ENCODE measurements around the gene SWI5. TPM values are rescaled to one million over a fixed set of nuclear protein-coding genes. Genes with fewer than 3 reads are reported as not detected.

Gene SWI5
- total RNA-seq, 4 donors from 2014 or later: 18.5 to 50.2 (median 49.2) TPM

DNA sequence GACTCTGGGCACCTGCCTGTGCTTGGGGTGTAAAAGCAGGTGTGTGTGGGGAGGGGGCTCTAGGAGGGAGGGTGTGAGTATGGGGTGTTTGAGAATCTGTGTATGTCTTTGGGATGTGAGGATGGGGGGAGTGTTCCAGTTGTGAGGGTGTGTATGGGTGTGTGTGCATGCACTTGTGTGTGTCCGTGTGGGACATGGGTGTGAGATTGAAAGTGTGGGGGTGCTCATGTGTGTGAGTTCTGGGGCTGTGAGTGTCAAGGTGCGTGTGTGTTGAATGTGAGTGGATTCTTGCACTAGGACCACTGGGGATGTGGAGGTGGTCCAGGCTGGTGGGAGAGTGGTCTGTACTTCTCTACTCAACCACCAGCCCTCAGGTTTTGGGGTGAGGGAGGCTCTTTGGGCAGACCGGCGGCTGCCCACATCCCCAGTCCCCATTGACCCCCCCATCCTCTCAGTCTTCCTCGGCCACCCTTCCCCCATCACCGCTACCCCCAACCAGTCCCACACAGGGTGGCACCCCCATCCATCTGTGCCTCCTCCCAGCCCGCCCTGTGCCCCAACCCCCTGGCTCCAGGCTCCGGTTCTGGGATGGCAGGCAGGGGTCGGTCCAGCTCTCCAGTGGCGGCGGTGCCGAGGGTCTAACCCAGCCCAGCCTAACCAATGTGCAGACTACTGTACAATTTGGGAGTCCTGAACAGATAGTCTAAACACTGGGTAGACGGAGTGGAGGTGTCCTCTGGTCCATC is 31.8 kb upstream of the SWI5 start:
- WGBS, 2 donors: 73 to 83% methylated on average over 9 to 10 of the region's 13 CpGs
- intact Hi-C loops (cut with DNase I): no loop called here
- DNase-seq: no peak
- Histone ChIP-seq H3K4me3 (replicated peaks in 1 of 3) (peak overlapping the region in 1 of 3 donors; percentile 14), H3K27me3 (no peaks in the 10 kb centered on the region), H3K27ac (peak overlapping the region in 2 of 3 donors; percentile 37 to 41), H3K36me3 (no peaks in the 10 kb centered on the region), H3K4me1 (peaks cover 0 to 4% of the 10 kb centered on the region in 2 donors), H3K9me3 (no peaks in the 10 kb centered on the region)
- no peak for TF ChIP-seq POLR2A (IDR thresholded peaks at IDR 0.05)
- TF ChIP-seq, protein P1, sequence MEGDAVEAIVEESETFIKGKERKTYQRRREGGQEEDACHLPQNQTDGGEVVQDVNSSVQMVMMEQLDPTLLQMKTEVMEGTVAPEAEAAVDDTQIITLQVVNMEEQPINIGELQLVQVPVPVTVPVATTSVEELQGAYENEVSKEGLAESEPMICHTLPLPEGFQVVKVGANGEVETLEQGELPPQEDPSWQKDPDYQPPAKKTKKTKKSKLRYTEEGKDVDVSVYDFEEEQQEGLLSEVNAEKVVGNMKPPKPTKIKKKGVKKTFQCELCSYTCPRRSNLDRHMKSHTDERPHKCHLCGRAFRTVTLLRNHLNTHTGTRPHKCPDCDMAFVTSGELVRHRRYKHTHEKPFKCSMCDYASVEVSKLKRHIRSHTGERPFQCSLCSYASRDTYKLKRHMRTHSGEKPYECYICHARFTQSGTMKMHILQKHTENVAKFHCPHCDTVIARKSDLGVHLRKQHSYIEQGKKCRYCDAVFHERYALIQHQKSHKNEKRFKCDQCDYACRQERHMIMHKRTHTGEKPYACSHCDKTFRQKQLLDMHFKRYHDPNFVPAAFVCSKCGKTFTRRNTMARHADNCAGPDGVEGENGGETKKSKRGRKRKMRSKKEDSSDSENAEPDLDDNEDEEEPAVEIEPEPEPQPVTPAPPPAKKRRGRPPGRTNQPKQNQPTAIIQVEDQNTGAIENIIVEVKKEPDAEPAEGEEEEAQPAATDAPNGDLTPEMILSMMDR (IDR thresholded peaks at IDR 0.05): no peak

DNA sequence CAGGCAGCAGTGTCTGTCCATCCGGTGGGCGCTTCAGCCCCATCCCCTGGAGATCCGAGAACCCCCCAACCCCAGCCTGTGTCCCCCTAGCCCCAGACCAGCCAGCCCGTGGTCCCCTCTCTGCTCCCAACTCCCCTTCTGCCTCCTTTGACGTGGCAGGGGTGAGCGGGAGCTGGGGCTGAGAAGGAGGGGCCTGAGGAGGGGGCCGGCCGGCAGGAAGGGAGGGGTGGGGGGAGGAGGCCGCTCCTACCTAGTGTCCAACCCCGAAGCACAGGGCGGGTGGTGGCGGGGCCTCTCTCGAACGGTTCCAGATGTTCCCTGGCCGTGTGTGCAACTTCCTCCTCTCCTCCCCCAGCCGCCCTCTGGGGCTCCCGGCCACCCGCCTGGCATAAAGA is 31.2 kb upstream of the SWI5 start:
- DNase-seq: peak; percentile 29 to 35
- peaks cover 0 to 4% of the 10 kb centered on the region in 2 donors for H3K4me1 ChIP-seq
- intact Hi-C loops (cut with DNase I): no loop called here
- WGBS, 2 donors: 17 to 24% methylated on average over 5 to 12 of the region's 18 CpGs
- no peaks in the 10 kb centered on the region for H3K36me3 ChIP-seq
- H3K4me3 ChIP-seq (replicated peaks in 1 of 3): peak overlapping the region in 1 of 3 donors; percentile 14
- no peaks in the 10 kb centered on the region for H3K9me3 ChIP-seq
- TF ChIP-seq POLR2A (IDR thresholded peaks at IDR 0.05): no peak
- TF ChIP-seq, protein P1 (IDR thresholded peaks at IDR 0.05): no peak
- H3K27me3 ChIP-seq: no peaks in the 10 kb centered on the region
- H3K27ac ChIP-seq: peak overlapping the region in 2 of 3 donors; percentile 37 to 41

DNA sequence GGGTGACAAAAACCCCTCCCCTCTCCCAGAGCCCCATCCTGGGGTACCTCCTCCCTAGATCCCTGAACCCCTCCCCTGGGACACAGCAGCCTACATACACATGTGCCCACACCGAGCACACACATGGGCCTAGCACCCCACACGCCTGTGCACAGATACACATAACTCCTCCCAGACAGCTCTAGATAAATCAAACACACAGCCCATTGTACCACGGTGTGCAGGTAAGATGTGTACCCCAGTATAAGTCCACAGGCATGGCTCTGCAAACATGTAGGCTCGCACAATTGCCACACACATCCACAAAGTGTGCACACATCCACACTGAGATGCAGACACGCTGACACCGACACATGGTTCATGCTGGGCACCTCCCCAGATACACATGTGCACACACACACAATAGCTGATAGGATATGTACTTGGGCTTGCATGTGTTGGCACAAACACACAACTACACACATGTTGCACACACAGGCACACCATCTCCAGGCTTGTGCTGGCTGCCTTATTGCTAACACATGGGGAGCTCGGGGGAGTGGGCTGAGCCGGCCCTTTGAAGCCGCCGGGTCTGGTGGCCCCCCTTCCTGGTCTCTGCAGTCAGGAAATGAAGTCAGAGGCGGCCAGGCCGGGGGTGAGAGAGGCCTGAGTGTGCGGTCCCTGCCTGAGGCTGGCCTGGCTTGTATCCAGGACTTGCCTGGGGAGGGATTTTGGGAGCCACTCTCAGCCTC is 30.5 kb upstream of the SWI5 start:
- Histone ChIP-seq H3K4me3 (replicated peaks in 1 of 3) (no peak overlapping the region), H3K27me3 (no peaks in the 10 kb centered on the region), H3K36me3 (no peaks in the 10 kb centered on the region), H3K27ac (peak overlapping the region in 2 of 3 donors; percentile 10 to 41), H3K4me1 (peaks cover 0 to 10% of the 10 kb centered on the region in 2 donors), H3K9me3 (no peaks in the 10 kb centered on the region)
- WGBS, 2 donors: 62 to 72% methylated on average over 6 of the region's 13 CpGs
- DNase-seq: no peak
- TF ChIP-seq, protein P1 (IDR thresholded peaks at IDR 0.05): peak in 1 of 6 experiments; percentile 3
- no peak for TF ChIP-seq POLR2A (IDR thresholded peaks at IDR 0.05)
- intact Hi-C loops (cut with DNase I): no loop called here

DNA sequence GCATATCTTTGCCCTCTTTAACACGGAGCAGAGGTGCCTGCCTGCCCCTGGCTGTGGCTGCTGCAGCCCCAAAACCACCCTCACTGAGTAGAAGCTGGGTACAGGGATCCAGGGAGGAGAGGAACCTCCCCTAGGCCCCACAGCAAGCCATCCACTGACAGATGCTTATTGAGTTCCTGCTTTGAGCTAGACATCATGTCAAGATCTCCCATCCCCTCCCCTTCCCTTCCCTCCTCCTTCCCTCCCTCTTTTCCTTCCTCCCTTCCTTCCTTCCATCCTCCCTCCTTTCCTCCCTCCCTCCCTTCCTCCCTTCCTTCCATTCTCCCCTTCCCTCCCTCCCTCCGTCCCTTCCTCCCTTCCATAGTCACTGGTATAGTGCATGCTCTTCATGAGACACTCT is 29.6 kb upstream of the SWI5 start:
- H3K9me3 ChIP-seq: no peaks in the 10 kb centered on the region
- intact Hi-C loops (cut with DNase I): no loop called here
- peaks cover 0 to 19% of the 10 kb centered on the region in 2 donors for H3K4me1 ChIP-seq
- no peak overlapping the region for H3K4me3 ChIP-seq (replicated peaks in 1 of 3)
- TF ChIP-seq POLR2A (IDR thresholded peaks at IDR 0.05): no peak
- TF ChIP-seq, protein P1 (IDR thresholded peaks at IDR 0.05): no peak
- no peaks in the 10 kb centered on the region for H3K27me3 ChIP-seq
- no peaks in the 10 kb centered on the region for H3K36me3 ChIP-seq
- H3K27ac ChIP-seq: no peak overlapping the region
- 61 to 67% methylated on average over 2 of the region's 2 CpGs for WGBS, 2 donors
- DNase-seq: no peak
